ENCODE measurements around the gene HUNK. TPM values are rescaled to one million over a fixed set of nuclear protein-coding genes. Genes with fewer than 3 reads are reported as not detected.

The HUNK gene
- total and polyA plus RNA-seq, 2 of the 8 experiments (the other 6 are each of a cell fraction or from before 2014, with no cell fraction given), result 1.9 to 10.2 TPM

DNA sequence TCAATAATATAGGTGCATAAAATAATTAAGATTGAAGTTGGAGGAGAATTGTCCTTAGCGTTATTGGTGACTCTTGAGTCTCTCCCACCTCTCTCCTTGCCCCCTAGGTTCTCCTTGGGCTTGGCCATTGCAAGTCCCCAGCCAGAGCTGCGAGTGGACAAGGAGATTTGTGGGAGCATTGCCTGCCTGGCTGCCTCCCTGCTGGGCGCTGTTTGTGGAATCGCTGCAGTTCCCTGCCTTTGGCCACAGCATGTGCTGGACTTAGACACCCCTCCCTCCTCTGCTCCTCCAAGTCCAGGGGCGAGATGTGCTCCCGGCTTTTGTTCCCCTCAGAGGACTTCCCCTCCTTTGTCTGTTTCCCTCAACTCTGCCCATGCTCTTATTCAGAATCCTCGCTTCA is 21.9 kb upstream of the HUNK start:
- TF ChIP-seq MAFK (IDR thresholded peaks at IDR 0.05; ENCODE audit: low read depth, low read length), result no peak
- H4K8ac ChIP-seq (ENCODE audit: extremely low read depth, insufficient read depth, low read length), result no peak overlapping the region

More for the DNA sequence above, 21.9 kb upstream of the HUNK start:
- no peak overlapping the region for H3K14ac ChIP-seq (ENCODE audit: insufficient read length)
- H2BK120ac ChIP-seq (replicated peaks; ENCODE audit: low read depth, low read length), result no peak overlapping the region
- no peaks in the 10 kb centered on the region for H3K36me3 ChIP-seq (ENCODE audit: control insufficient read depth in 2 of 4, insufficient read depth in 4 of 4, low read length in 3 of 4)
- H3K18ac ChIP-seq (ENCODE audit: extremely low read depth, low read length), result no peak overlapping the region
- H2AFZ ChIP-seq (ENCODE audit: low read length), result no peak overlapping the region
- no peak overlapping the region for H3K4ac ChIP-seq (replicated peaks; ENCODE audit: insufficient read length, low read depth, low read length)
- H3K79me2 ChIP-seq (ENCODE audit: control insufficient read depth in 1 of 2, insufficient read depth in 2 of 2, low read length in 2 of 2), result no peaks in the 10 kb centered on the region
- H3K4me2 ChIP-seq (ENCODE audit: insufficient read depth in 1 of 2, low read depth in 2 of 2, low read length in 2 of 2), result no peak overlapping the region
- H3K27ac ChIP-seq (ENCODE audit: low read depth, low read length), result no peak overlapping the region
- no peak overlapping the region for H4K91ac ChIP-seq (replicated peaks; ENCODE audit: insufficient read length, low read length)
- no peaks in the 10 kb centered on the region for H3K79me1 ChIP-seq (ENCODE audit: low read depth, low read length)
- H4K5ac ChIP-seq (ENCODE audit: insufficient read length, low read depth, low read length), result no peak overlapping the region
- H2BK15ac ChIP-seq (ENCODE audit: low read length), result no peak overlapping the region
- 92% methylated on average over 7 of the region's 7 CpGs; no CpG with 5 or more reads in 1 of the 2 experiments for WGBS, 2 experiments (ENCODE audit: extremely low coverage in 1 of 2, insufficient coverage in 1 of 2, insufficient read length in 1 of 2, insufficient replicate concordance in 2 of 2, low coverage in 1 of 2, low lambda C conversion rate in 2 of 2, missing lambda C conversion rate in 1 of 2)
- H3K4me3 ChIP-seq (ENCODE audit: extremely low read depth in 1 of 4, insufficient read depth in 2 of 4, low read depth in 3 of 4, low read length in 4 of 4), result no peak overlapping the region
- H3K23ac ChIP-seq (ENCODE audit: insufficient read length), result no peak overlapping the region
- DNase-seq (ENCODE audit: low read depth in 1 of 2, low spot score in 2 of 2), result no peak
- H3K9me3 ChIP-seq (ENCODE audit: insufficient read depth in 2 of 2, low read depth in 1 of 2, low read length in 1 of 2), result no peaks in the 10 kb centered on the region
- FAIRE-seq, result no peak
- H3K27me3 ChIP-seq (replicated peaks in 1 of 4; ENCODE audit: control insufficient read depth in 3 of 4, extremely low read depth in 1 of 4, insufficient read depth in 3 of 4, low read length in 3 of 4), result no peaks in the 10 kb centered on the region
- H3K4me1 ChIP-seq (replicated peaks in 1 of 4; ENCODE audit: control insufficient read depth in 3 of 4, insufficient read depth in 4 of 4, low read length in 3 of 4), result no peaks in the 10 kb centered on the region
- no peaks in the 10 kb centered on the region for H4K20me1 ChIP-seq (replicated peaks in 1 of 2; ENCODE audit: control insufficient read depth in 1 of 2, insufficient read depth in 2 of 2, low read length in 2 of 2)
- H2BK5ac ChIP-seq (ENCODE audit: low read depth, low read length), result no peak overlapping the region
- ChIA-PET POLR2A (ENCODE audit: partially characterized antibody) (no interaction called here), CTCF (ENCODE audit: partially characterized antibody) (interaction anchor here (3.1 kb wide), 1 partner anchor 15 kb away, joined by 9 read pairs; no protein-coding TSS in a partner anchor)
- H3K56ac ChIP-seq (replicated peaks; ENCODE audit: insufficient read length, low read depth, low read length), result no peak overlapping the region
- H3K23me2 ChIP-seq (ENCODE audit: low read depth, low read length), result no peaks in the 10 kb centered on the region
- H2BK12ac ChIP-seq (ENCODE audit: low read depth, low read length), result no peak overlapping the region
- H2AK5ac ChIP-seq (ENCODE audit: low read depth, low read length), result no peak overlapping the region
- no peak overlapping the region for H3K9ac ChIP-seq (replicated peaks in 1 of 4; ENCODE audit: extremely low read depth in 1 of 4, low read depth in 3 of 4, low read length in 3 of 4)
- no peak overlapping the region for H2BK20ac ChIP-seq (ENCODE audit: low read length)
